CD4-positive, alpha-beta T cell treated with Interleukin-15 for 4 hours (primary cell): ENCODE measurements around the gene SEMA7A.

ENCODE experiments used
- DNase-seq: peaks from one replicate; pipeline ENCODE4 v3.0.0-alpha.2; 2020; ENCODE audit warnings: low spot score

The SEMA7A gene

DNA sequence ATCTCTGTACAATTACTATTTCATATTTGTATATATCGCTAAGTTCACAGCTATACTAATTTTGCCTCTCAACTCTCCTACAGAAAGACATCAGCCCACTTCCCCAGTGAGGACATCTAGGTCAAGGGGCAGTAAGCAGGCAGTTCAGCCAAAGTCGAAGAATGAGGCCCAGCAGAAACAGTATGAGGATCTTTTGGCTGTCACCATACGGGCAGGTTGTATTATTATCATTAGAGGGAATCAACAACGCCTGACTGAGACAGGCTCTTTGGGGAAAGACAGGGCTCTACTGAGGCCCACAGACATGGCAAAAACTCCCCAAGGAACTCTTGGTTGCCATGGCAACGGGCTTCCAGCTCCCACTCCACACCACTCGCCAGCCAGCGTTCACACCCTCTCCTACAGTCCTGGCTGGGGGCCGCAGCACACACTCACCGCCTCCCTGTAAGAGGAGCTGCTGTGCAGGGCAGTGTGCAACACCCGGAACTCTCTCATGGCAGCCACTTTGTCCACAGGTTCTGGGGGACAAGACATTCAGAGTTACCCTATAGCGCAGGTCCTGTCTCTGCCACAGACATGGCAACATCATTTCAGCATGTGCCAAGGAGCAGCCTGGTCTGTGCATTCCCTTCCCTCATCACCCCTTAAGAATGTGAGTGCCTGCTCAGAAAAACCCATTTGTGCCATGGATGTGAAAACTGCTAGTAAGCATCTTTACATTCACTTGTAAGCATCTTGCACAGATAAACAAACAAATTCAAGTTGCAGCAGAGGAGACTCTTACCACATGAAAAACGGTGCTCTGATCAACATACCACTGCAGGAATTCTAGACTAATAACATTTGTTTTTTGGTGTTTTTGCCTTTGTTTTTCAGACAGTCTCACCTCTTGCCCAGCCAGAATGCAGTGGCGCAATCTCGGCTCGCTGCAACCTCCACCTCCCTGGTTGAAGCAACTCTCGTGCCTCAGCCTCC is 18.4 kb upstream of the SEMA7A start:
- no peak for DNase-seq

DNA sequence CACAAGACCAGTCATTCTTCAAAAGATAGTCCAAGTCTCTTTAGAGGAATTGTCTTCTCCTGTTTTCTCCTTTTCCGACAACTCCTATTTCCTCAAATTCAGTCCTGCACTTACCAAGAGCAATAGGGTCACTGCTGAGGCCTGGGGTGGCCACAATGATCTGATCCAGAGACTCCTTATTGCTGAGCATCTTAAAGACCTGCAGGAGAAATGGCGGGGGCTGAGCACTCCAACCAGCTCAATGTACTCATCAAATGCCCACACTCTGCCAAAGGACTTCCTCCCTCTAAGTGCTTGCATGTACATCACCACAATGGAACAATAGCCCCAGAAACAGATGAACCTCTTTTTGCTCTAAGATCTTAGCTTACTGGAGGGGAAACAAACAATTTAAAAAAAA is 17.6 kb upstream of the SEMA7A start:
- DNase-seq: no peak

DNA sequence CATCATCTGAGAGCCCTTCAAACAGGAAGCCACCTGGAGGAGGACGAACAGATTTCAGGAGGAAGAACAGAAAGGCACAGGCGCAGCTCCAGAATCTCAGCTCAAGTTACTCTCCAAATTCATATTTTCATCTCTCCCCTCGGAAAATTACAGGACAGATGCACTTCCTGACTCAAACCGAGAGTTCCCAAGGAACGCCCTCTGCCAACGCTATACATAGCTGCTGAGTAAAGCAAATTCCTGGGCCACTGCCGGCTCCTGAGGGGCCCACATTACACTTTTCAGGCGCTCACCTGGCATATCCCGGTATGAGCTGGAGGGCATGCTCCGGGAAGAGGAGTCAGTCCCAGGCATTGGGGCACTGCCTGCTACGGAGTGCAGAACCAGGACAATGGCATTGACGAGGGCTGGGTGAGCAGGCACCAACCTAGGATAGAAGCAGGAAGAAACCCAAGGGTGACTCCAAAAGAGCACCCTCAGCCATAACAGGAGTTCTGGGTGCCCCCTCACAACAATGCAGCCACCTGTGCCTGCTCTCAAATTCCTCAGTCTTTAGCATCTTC is 16.0 kb upstream of the SEMA7A start:
- DNase-seq: no peak

DNA sequence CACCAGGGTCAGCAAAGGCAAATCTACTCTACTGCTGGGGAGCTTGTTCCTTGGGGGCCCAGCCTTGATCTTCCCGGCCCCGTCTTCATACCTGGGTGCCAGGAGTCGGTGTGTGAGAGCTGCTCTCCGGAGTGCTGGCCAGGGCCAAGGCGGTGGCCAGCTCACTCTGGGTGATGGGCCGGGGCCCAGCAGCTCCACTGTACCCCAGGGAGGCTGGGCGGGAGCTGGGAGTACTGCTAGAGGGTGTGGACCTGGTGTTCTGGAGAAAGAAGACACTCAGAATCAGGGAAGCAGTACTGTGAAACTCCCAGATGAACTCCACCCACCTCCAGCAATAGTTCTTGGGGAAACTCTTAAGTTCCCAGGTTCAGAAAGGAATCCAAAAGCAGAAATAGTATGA is 15.3 kb upstream of the SEMA7A start:
- no peak for DNase-seq

DNA sequence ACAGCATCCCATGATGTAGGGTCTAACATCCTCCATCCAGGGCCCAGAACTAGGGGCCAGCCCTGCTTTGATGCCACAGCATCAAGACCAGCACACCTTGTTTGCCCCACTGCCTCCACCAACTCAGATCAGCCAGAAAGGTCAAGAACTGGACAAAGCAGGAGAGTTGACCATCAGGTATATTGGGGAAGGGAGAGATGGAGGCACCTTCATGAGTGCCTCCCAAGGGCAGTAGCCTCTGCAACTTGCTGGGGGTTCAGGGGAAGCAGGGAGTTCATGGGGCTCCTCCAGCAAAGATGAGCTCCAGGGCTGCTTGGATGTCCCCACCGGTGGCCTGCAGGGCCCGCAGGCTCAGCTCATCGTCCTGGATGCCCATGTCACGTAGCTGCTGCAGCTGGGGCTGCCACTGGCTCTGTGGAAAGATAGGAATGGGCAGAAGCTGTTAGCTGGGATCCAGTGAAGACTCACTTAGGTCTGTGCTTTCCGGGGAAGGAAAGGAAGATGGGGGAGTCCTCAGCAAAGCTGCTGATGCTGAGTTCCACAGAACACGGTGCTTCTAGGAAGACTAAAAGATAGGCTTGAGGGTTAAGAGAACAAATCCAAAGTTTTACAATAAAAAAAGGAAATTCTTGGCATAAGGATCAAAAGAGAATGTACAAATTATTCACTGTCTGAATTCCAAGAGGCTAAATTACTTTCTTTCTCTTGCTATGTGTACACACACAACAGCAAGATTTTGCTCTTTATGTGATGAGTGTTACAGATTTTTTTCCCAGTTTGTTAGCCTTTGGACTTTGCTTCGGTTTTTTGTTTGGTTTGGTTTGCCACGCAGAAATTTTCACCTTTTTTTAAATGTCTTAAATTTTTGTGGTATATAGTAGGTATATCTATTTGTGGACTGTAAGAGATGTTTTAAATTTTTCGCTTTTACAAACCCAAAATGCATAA is 12.3 kb upstream of the SEMA7A start:
- no peak for DNase-seq

DNA sequence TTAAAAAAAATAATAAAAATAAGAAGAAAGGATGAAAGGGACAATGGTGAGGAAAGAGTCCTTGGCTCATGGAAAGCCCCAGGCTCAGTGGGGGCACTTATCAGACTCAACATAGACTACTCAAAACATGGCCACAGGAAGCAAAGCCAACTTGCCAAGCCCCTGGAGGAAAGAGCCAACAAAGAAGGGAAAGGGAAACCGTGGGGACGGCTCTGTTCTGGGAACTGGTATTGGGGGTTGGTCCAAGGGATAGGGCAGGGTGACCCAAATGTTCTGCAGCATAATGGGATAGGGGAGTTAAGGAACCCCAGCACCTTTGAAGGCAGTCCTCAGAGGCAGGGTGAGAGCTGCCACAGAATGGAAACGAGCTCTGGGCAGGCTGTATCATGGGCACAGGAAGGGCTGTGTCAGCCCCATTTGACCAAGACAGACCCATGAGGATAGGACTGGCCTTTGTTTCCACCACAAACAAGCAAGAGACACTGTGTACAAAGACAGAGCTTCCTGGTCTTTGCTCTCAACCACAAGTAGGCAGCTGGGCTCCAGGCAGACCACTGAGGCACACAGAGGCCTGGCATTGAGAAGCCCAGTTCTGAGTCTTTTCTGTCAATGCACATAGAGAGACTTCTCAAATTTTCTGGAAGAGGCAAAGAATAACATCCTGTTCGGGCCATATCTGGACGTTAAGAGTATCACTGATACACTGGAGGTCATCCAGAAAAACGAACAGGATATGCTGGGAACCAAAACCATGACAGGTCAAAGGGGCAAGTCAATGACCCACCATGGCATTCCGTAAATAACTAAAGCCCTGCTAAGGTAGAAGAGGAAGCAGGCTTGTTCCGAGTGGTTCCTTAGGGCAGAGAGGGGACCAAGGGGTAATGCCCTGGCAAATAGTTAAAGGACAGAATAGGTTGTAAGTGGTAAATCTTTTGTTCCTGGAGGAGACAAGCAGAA is 10.6 kb upstream of the SEMA7A start:
- no peak for DNase-seq

DNA sequence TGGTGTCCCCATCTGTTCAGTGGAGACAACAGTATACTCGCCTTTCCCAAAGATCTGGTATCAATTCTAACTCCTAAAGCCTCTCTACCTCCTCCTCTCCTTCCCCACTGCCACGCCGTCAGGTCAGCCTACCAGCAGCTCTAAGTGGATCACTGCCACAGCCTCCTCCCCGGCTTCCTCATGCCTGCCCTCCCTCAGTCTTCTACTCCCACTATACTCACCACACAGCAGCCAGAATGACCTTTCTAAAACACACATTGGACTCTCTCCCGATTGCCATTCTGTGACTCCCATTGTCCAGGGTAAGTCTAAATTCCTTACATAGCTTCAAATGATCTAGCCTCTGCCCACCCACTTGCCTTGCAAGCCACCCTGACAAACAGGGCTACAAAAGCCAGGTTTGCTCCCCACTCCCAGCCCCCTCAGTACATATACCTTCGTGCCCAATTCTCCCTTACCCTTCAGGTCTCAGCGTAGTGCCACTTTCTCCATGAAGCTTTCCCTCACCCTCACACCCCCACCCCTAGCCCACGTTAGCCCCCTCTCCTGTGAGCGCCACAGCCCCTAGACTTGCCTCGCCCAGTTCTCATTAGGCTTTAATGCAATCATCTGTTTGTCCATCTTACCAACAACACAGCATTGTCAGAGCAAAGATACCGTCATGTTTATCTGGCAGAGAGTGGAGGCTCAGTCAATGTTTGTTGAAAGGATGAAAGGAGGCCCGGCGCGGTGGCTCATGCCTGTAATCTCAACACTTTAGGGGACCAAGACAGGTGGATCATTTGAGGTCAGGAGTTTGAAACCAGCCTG is 9.5 kb upstream of the SEMA7A start:
- no peak for DNase-seq

DNA sequence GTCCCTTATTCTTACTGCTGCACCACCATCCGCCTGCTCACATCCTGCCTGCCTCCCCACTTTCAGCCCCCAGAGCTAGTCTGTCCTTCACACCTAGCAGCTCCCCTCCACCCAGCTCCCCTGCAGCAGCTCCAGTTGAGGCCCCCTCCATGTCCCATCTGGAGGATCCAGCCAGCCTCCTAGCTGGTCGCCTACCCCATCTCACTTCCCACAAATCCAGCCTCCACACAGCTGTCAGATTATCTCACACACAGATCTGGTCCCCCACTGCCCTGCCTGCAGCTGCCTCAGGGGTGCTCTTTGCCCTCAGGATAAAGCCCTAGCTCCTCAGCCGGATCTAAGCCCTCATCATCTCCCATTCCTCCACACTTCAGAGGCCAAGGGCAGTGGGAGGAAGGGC is 8.8 kb upstream of the SEMA7A start:
- DNase-seq: no peak

DNA sequence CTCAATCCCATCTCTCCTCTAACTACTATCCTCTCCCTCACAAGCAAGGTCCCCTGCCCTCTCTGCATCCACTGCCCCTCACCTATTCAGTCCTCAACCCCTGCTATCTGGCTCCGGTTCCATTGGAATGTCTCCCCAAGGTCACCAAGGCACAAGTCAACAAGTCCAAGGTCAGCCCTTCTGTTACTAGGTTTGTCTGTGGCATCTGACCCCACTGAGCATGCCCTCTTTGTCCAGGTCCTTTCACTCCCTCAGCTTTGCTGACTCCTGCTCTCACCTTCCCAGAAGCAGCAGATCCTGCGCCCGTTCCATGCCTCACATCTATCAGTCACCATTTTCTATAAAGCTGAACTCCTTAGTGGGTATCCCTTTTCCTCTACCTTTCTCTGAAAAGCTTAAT is 8.3 kb upstream of the SEMA7A start:
- no peak for DNase-seq

DNA sequence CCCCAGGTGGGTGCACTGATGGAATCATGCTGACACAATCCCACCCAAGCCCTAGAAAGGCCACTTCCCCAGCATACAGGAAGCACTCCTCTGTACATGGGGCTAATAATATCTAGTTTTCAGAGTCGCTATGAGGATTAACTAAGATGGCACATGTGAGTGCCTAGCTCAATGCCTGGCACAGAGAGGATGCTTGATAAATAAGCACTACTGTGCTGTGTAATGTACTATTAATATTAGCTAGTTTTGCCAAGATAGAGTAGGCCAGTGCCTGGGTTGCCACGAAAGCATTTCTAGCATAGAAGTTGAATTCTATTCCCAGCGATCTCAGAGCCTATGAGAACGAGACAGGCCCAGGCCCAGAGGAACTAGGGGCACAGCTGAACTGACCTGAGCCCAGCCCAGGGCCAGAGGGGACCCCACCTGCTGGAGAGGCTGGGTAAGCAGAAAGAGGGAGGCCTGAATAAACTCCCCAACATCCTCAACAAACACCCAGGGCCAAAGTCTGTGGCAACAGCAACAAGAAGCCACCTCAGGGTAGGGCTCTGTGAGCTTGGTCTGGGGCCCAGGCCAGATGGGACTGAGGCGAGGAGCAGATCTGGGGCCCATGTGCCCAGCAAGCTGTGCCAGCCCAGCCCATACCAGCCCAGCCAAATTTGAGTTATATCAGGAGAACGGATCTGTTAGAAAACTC is 7.6 kb upstream of the SEMA7A start:
- no peak for DNase-seq

DNA sequence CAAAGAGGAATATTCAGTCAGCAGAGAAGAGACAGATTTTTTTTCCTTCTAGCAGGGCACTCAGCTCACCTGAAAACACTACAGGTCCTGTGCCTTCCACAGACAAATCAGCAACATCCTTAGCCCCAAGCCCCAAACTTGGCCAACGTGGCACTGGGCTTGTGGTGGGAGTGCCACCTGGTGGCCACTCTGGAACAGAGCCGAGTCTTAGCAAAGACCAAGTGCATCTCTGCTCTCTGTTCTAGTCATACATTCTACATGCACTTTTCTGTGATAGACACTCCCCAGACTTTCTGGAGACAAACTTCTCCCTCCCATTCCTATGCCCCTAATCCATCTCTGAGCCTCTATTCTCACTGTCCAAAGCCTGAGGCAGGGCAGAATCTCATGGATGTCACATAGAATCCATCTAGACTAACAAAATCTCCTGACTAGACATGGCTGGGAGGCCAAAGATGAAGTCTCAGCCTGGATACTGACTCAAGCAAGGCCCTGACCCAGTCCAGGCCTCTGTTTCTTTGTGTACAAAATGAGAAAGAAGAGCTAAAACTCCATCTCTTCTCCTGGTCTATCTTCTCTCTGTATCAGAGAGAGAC is 5.1 kb upstream of the SEMA7A start:
- DNase-seq: peak; percentile 77

DNA sequence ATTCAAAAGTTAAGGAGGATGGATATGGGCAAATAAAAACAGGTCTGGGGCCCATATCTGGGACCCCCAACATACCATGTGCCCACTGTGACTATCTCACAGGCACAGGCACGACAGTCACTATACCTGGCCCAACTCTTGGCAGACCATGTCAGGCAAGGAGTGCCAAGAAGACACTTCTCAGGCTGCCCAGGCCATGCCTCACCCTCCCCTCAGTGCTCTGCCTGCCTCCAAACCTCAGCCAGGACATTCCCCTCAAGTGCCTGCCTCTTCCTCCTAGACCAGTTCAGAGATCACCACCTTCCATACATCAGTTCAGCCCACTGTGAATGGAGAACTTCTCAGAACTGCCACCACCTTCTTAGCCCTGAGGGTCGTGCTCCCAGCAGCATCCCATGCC is 4.4 kb upstream of the SEMA7A start:
- DNase-seq: no peak

DNA sequence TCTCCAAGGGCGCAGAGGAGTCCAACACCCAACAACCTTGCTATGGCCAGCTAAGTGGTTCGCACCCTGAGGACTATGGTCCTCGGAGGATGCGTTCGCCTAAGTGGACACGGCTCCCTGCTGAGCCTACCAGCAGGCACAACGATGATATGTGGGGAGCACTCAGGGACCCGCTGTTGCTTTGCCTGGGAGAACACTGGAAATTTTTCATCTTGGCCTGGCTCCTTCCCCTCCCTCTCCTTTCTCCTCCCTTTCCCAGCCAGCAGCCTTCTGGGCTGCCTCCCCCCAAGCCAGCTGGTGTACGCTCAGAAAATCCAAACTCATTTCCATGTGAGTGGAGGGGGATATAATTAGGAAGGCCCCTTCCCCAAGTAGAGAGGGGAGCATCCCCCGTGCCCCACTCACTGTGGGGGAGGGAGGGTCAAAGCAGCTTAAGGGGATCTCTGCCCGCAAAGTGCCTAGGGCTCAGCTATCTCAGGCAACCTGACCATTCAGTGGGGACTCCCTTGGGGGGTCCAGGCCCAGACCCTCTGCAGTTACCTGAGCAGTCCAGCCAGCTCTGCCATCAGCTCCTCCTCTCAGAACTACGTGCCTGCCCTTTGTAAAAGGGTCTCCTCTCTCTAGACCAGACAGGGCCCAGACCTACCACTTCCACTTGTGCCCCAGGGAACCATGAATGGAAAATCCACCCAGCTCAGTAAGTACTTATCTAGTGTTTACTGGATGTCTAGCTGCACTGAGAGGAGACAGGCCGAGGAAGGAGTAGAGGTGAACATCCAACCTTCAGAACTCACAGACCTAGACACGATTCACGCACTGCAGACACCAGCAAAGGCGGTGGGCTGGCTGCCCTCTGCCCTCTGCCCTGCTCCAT is 742 bp upstream of the SEMA7A start:
- no peak for DNase-seq

DNA sequence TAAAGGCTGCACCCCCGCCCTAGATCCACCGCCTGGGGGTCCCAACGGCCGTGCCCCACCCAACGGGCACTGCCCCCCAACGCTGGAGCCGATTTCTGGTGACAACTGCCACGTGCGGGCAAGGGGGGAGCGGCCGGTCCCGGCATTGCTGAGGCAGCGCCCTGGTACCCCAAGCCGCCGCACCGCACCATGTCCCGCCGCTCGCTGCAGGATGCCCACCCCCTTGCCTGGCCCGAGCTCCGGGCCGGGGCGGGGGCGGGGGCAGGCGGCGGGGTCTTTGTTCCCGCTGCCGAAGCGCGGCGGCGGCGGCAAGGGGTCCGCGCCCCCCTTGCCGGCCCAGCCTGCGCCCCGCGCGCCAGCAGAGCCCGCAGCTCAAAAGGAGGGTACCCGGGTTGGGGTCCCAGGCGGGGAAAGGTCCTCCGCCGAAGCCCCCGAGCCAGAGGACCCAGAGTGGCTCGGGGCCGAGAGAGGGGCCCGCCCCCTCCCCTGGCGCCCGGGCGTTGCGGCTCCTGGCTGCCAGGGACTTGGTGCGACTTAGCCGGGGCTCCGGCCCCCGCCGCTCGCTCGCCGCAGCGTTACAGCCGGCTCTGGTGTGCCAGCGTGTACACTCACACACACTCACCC is 678 bp downstream of the SEMA7A start:
- DNase-seq: no peak

DNA sequence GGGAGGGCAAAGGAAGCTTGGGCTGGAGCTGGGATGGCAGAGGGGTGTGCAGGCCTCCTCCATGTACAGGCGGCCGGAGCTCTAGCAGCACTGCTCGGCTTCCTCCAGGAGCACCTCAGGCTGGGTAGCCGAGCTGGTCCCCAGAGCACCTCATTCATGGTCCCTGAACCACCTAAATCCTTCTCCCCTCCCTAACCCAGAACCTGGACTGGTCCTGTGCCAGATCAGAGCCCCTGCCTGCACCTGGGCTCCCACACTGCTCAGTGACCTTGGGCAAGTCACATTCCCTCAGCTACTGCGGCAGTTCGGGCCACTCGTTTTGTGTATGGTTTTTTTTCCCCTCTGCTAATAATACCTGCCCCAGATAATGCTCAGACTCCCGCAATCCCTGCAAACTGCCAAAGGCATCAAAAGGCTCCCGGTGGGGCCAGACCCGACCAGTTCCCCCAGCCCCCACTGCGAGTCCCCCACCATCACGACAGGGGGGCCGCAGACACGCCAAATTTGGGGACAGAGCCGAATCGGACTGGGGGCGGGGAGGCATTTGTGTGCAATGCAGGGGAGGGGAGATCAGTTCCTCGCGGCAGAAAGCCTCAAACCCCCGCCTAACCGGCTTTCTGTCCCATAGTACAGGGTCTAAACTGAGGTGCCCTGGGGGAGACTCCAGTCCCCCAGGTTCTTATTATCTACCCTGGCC is 1.3 kb downstream of the SEMA7A start:
- no peak for DNase-seq

DNA sequence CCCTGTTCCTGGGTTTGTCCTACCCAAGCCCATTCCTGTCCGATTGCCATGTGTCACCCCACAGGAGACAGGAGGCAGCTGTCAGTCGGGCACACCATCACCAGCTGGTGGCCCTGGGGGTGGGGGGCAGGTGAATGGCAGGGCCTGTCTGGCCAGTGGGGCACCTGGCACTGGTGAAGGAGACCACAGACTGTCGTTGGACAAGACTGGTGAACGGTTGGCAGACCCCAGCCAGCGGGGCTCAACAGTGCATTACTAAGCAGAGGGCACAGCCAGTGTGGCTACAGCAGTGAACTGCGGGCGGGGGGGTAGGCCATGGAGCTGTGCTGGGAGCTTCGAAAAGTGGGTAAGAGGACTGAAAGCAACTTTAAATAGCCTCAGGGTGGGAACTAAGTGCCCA is 2.1 kb downstream of the SEMA7A start:
- no peak for DNase-seq

DNA sequence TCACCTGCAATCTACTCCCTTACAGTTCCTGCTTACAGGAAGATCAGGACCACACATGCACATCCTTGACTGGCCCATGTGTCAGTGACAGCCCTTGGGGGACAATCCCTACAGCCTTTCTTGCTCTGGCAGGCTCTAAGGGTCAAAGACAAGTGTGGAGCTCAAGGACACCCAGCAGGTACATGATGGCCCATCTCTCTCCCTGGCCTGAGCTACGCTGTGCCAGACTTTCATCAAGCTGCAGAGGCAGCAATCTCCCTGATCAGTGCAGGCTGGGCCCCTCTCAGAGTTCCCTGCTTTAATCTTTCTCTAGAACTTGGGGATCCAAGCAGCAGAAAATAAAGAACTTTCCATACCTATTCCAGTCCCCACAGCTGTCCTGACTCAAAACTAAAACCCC is 2.6 kb downstream of the SEMA7A start:
- DNase-seq: no peak
